Kidney glomerular epithelial cell (primary cell): ENCODE results near the gene MEF2A.

Experiments
- DNase-seq: peaks from one replicate; lab custom pipeline; 2025; lab: John Stamatoyannopoulos, UW

The MEF2A gene

GRCh38 chr15:99706557-99707303, 140.9 kb downstream of the MEF2A start:
- DNase-seq: no peak

DNA sequence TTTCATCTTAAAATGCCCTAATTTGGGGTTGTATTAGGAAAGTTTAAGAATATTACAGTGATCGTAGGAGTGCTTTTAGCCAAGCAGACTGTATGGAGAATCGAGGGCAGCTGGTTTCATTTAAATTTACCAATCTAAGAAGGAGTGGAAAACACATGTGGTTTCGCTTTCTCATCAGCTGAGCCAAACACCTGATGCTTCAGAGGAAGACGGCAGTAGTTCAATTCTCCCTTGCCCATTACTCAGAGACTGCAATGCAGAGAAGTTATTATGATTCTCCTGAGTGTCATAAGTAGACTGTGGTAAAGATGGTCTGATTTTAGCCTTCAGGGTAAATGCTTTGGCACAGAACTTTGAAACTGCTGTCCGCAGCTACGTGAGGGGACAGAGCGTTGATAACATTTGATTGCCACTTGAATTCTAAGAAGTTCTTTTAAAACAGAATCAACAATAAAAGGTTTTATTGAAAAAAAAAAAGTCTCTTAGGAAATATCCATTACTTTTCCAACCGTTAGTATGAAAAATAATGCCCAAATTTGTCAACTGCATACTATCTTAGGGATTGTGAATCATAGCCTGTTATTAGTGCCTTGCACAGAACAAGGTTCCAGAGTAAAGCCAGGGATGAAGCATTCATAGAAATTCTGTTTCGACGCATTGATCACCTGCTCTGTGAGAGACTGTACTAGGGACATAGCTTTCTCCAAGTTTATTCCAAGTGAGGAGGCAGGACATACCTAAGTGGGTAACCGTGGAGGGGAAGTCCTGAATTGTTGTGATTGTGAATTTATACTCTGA, 141.9 kb downstream of the MEF2A start:
- DNase-seq: no peak

DNA sequence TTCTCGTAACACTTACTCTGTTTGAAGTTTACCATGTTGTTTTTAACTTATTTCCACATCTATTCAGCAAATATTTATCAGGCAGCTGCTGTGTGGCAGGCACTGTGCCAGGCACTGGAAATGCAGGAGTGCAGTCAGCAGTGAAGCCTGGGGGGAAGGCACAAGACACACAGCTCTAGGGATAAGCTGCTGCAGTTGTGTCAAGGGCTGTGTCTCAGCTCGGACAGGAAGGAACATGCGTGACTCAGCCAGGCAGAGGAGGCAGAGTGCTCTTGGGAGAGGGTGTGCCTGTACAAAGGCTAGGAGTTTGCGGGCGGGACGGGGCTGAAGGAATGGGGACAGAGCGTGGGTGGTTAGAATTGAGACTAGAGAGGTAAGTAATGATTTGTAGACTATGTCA, 142.8 kb downstream of the MEF2A start:
- DNase-seq: peak; percentile 63

DNA sequence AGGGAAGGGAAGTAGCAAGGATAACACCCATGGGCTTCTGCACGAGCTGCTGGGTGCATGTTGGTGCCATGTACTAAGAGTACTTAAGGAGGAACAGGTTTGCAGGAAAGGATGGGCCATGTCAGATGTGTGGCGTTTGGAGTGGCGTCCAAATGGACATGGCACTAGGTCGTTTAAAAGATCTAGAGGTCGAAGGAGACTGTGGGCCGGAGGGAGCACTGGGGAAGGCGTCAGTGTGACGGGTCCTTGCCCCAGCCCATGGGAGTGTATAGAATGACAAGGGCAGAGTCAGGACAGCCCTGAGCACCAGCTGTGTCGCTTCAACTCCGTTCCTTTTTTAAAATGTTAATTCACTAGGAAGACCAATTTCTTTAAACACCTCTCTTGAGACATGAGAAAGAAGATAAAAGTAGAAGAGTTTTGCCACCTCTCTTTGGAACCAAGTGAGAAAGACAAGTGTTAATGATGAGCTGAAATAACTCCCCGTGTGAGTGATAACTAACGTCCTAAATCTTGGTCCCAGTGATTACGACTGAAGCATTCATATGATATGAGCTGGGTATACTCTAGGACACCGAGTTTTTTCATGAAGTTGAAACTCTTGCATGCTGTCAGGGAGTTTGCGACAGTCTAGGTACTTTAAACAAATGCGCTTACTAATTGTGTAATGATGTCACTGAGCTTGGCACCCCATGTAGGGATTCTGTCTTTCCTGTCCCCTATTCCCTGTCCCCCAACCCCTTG, 143.6 kb downstream of the MEF2A start:
- no peak for DNase-seq

DNA sequence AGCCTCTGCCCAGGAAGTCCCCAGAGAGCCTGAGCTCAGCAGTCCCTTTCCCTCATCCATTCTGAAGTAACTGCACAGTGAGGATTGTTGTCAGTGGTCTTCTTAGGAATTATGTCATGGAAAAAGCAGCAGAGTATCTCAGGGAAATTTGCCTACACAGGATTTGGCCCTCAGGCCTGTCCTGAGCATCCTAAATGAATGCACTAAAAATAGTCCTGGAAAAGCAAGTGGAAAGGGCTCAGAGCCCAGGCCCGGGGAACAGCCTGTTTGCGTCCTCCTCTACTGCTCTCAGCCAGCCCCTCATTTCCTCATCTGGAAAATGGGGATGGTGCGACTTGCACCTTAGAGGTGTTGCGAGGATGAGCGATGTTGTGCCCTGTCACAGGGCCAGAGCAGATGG, 145.8 kb downstream of the MEF2A start:
- DNase-seq: no peak

DNA sequence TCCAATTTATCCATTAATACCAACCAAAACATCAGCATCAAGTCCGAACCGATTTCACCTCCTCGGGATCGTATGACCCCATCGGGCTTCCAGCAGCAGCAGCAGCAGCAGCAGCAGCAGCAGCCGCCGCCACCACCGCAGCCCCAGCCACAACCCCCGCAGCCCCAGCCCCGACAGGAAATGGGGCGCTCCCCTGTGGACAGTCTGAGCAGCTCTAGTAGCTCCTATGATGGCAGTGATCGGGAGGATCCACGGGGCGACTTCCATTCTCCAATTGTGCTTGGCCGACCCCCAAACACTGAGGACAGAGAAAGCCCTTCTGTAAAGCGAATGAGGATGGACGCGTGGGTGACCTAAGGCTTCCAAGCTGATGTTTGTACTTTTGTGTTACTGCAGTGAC, 146.6 kb downstream of the MEF2A start:
- DNase-seq: no peak

DNA sequence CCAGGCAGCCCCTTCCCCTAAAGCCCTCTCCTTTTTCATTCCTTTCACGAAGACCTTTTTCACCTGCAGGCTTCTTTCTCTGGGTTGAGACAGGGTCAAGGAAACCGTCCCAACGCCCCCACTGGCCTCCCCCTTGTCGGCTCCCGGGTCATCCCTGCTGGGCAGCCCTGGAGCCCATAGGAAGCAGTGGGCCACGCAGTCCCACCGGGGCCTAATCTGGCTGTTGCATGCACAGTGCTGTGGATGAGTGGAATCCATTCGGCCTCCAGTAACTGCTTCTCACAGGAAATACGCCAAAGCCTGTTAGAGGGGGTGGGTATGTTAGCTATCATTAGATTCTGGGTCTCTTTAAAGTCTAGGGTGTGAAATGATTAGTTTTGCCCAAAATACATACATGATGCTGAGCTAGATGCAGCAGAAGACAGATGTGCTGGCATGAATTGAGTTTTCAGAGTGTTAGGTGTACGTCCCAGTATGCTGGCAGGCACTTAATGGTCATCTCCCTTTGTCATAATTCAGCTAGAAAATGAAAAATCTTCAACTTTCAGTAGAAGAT, 150.8 kb downstream of the MEF2A start:
- no peak for DNase-seq

DNA sequence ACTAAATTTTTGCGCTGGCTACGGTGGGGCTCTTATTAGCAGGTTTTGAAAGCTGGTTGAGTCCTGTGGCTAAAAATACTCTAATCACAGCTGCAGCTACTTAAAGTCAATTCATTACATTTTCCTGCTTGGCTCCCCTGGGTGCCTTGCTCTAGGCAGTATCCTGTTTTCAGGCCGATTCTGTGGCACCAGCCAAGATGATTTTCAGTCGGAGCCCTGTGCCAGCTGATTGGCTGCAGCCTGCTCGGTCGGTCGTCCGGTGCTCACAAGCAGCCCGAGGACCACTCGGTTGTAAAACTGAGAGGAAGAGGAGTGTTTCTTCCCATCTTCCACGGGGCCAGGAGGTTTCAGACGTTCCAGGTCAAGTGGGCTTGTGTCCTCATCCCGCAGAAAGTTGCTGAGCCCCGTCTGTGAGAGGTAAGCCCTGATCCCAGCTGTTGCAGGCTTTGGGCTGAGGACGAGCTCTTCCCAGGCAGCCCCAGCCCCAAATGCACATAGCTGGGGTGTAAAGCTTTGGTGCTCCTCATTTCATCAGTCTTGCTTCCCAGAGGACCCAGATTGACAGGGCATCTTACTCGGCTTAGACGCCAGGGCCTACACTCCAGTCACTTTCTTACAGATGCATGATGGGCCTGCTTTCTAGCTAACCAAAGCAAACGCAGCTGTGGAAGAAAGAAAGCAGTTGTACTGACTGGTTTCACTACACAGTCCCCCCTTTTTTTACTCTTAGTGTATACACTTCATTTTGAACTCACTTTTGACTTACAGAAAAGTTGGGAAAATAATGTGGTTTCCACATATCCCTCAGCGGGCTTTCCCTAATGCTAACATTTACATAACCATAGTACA, 151.6 kb downstream of the MEF2A start:
- no peak for DNase-seq

DNA sequence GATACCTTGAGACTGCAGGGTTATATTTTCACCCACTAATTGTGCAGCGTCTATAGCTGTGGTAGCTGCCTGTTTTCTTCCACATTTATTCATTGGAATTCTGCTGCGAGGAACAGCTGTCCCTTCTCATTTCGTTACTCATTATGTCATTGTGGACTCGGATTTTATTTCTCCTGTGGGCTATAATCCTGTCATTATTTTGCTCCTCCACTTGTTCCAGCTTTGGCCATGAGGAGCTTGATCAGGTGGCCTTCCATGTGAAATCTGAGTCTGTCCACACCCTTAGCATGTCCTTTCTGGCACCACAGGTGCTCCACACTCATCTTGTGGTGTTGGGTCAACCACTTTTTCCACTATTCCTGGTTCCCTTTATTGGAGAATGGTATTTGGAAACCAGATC, 152.6 kb downstream of the MEF2A start:
- DNase-seq: no peak

GRCh38 chr15:99719096-99719541, 153.3 kb downstream of the MEF2A start:
- no peak for DNase-seq

DNA sequence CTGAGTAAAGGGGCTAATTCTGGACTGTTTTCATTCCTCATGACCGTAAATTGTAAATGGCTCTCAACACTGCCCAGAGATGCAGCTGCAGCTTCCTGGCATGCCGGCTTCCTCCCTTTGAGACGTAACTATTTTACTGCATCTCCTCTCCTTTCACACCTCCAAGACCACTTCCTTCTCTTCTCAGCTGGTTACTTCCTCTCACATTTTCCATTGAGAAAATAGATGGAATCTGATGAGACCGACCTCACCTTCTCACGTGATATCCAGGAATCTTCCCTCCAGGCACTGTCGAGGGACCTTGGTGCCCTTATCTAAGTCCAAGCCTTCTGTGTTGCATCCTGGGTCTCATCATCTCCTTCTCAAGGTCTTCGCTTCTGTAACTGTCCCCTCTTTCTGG, 154.7 kb downstream of the MEF2A start:
- no peak for DNase-seq

GRCh38 chr15:99721104-99721778, 155.5 kb downstream of the MEF2A start:
- no peak for DNase-seq

- DNase-seq: no peak
Observed at GRCh38 chr15:99721896-99722295, 156.1 kb downstream of the MEF2A start.

DNA sequence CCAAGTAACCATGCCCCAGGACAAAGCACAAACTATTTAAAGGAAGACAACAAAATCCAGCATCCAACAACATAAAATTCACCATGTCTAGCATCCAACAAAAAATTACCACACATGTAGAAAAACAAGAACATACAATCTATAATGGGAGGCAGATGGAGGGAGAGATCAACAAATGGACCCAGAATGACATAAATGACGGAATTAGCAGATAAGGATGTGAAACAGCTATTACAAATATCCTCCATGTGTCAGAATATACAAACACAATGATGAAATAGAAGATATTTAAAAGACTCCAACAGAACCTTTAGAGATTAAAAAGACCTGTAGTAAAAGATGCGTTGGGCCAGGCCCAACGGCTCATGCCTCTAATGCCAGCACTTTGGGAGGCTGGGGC, 156.6 kb downstream of the MEF2A start:
- no peak for DNase-seq

GRCh38 chr15:99726333-99726732, 160.5 kb downstream of the MEF2A start:
- DNase-seq: no peak

GRCh38 chr15:99727330-99727729, 161.5 kb downstream of the MEF2A start:
- no peak for DNase-seq

- no peak for DNase-seq
Observed at GRCh38 chr15:99727733-99728132, 161.9 kb downstream of the MEF2A start.

DNA sequence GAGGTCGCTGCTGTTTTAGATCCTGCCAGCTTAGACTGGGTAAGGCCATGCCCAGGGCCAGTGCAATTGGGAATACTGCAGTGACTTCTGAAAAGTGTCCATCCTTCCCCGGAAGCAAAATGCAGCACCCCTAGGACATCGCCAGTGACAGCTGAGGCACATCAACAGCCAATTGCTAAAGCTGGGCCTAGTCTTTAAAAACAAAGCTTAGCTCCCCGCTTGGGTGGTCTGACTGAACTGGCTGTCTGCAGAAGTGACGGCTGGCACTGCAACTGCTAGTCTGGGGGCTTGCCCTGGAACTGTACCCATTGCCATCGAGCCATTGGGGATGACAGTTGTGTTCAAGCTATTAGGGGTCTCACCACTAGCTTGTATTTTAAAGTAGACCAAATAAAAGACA, 163.1 kb downstream of the MEF2A start:
- no peak for DNase-seq

DNA sequence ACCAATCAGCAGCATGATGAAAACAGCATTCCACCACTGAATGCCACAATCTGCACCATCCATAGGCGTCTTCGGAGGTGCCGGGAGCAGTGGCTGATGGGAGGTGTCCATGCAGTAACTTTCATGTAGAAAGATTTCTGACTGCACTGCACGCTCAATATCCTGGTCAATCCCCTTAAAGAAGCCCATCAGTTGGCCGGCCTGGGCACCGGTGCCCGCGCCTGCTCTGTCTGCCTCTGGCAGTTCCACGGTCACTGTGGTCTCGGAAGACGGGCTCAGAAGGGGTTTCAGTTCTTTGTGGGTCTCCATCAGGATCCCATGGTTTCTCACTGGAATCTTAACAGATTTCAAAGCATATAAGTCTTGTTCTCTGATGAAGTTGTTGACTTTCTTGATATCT, 163.5 kb downstream of the MEF2A start:
- DNase-seq: no peak

GRCh38 chr15:99729920-99730319, 164.1 kb downstream of the MEF2A start:
- DNase-seq: peak; percentile 11
